Measurements from ENCODE around the gene DDX23.

Gene DDX23

DNA sequence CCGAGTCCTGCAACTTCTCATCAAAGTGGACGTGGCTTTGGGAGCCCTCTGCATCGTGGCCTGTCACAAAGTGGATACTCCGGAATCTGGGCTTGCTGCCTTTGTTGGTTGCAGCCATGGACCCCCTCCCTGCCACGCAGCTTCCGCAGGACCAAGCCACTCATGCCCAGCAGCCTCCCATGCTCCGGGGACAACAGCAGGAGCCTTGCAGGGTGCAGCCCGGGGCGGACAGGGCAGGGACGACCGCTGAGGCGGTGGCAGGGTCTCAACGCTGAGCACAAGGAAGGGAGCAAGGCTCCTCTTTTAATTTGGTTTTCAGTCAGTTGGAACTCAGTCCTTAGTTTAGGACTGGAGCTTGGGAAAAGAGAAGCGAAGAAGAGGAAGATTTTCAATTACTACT is 51.0 kb downstream of the DDX23 start:
- H3K4me3 ChIP-seq (ENCODE audit: low read length), result no peak overlapping the region
- TF ChIP-seq, protein P1, sequence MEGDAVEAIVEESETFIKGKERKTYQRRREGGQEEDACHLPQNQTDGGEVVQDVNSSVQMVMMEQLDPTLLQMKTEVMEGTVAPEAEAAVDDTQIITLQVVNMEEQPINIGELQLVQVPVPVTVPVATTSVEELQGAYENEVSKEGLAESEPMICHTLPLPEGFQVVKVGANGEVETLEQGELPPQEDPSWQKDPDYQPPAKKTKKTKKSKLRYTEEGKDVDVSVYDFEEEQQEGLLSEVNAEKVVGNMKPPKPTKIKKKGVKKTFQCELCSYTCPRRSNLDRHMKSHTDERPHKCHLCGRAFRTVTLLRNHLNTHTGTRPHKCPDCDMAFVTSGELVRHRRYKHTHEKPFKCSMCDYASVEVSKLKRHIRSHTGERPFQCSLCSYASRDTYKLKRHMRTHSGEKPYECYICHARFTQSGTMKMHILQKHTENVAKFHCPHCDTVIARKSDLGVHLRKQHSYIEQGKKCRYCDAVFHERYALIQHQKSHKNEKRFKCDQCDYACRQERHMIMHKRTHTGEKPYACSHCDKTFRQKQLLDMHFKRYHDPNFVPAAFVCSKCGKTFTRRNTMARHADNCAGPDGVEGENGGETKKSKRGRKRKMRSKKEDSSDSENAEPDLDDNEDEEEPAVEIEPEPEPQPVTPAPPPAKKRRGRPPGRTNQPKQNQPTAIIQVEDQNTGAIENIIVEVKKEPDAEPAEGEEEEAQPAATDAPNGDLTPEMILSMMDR (IDR thresholded peaks at IDR 0.05; ENCODE audit: insufficient read depth, low read depth, low read length, missing control alignments), result no peak
- no peak for DNase-seq (ENCODE audit: low read depth)

DNA sequence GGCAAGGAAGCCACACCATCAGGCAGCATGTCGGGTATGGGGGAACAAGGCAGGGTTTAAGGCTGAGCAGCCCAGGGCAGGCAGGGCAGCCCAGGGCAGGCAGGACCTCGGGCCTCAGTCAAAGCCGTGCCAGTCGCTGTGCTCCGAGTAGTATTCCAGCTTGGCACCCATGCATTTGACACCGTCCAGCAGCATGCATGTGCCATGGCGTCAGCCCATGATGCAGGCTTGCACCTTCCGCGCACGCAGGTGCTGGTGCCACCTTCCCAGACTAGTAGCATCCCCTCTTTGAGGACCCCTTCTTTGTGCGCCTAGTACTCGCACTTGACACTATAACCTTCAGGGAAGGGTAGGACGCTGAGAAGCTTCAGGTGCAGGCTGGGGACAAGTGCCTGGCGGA is 51.5 kb downstream of the DDX23 start:
- H3K4me3 ChIP-seq (ENCODE audit: low read length), result no peak overlapping the region
- DNase-seq (ENCODE audit: low read depth), result no peak
- TF ChIP-seq, protein P1 (IDR thresholded peaks at IDR 0.05; ENCODE audit: insufficient read depth, low read depth, low read length, missing control alignments), result no peak

GRCh38 chr12:48796976-48797375 is 55.0 kb downstream of the DDX23 start:
- no peak for DNase-seq (ENCODE audit: low read depth)
- no peak overlapping the region for H3K4me3 ChIP-seq (ENCODE audit: low read length)
- TF ChIP-seq, protein P1 (IDR thresholded peaks at IDR 0.05; ENCODE audit: insufficient read depth, low read depth, low read length, missing control alignments), result no peak

GRCh38 chr12:48795550-48796455 is 56.2 kb downstream of the DDX23 start:
- TF ChIP-seq, protein P1 (IDR thresholded peaks at IDR 0.05; ENCODE audit: insufficient read depth, low read depth, low read length, missing control alignments), result peak; percentile 96
- peak; percentile 82 for DNase-seq (ENCODE audit: low read depth)
- no peak overlapping the region for H3K4me3 ChIP-seq (ENCODE audit: low read length)

DNA sequence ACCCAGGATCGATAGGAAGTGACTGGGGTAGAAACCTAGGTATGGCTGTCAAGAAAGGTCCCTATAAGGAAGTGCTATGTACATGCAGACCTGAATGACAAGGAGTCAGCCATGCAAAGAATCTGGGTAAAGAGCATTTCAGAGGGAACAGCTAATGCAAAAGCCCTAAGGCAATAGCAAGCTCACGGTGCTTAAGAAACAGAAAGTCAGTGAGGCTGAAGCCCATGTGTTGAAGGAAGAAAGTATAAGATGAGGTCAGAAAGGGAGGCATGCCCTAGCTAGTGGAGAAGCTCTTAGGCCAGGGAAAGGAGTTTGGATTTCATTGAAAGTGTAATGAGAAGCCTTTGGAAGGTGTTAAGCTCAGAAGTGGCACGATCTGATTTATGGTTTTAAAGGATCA is 57.1 kb downstream of the DDX23 start:
- DNase-seq (ENCODE audit: low read depth), result peak; percentile 97
- no peak overlapping the region for H3K4me3 ChIP-seq (ENCODE audit: low read length)
- TF ChIP-seq, protein P1 (IDR thresholded peaks at IDR 0.05; ENCODE audit: insufficient read depth, low read depth, low read length, missing control alignments), result no peak

GRCh38 chr12:48793696-48794095 is 58.3 kb downstream of the DDX23 start:
- TF ChIP-seq, protein P1 (IDR thresholded peaks at IDR 0.05; ENCODE audit: insufficient read depth, low read depth, low read length, missing control alignments), result no peak
- no peak overlapping the region for H3K4me3 ChIP-seq (ENCODE audit: low read length)
- no peak for DNase-seq (ENCODE audit: low read depth)

Measured in epithelial cell of esophagus (primary cell).